ELR (cell line): ENCODE measurements around the gene IRX5.

Experiments
- DNase-seq: peaks from one replicate; pipeline ENCODE4 v3.0.0-alpha.2; 2015; ENCODE audit warnings: low read depth

Gene IRX5

GRCh38 chr16:54952195-54952594, 21.5 kb downstream of the IRX5 start:
- DNase-seq: no peak

DNA sequence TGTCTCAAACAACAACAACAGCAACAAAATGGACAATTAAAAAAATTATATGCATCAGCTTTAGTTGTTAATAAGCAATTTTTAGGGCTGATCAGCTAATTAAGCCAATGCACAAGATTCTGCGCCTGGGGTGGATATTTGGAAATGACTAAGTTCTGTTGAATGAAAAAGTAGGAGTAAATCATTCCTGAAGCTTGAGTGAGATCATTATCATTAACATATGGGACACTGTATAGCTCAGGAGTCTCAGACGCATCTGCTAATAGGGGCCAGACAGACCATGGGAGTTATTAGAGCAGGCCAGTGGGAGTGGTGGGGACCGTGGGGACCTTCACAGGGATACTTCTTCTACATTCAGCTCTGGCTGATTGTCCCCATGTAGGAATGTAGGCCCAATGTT, 22.8 kb downstream of the IRX5 start:
- DNase-seq: no peak

DNA sequence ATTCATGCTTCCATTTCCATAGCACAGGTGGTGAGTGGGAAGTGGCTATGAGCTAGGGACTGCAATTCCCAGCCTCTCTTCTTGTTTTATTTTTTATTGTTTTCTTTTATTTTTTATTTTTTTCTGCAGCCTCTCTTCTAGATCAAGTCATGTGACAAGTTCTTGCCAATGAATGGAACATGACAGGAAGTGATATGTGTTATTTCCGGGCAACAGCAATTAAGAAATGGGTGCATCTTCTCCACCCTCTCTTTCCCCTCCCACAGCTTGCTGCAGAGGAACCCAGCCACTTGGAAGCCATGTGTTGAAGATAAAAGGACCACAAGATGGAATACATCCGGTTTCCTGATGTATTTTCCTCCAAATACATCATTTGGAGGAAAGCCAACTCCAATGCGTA, 23.6 kb downstream of the IRX5 start:
- DNase-seq: no peak

- DNase-seq: no peak
These were observed 25.1 kb downstream of the IRX5 start for GRCh38 chr16:54955757-54956156.

GRCh38 chr16:54957403-54958166, 26.9 kb downstream of the IRX5 start:
- DNase-seq: peak; percentile 31

DNA sequence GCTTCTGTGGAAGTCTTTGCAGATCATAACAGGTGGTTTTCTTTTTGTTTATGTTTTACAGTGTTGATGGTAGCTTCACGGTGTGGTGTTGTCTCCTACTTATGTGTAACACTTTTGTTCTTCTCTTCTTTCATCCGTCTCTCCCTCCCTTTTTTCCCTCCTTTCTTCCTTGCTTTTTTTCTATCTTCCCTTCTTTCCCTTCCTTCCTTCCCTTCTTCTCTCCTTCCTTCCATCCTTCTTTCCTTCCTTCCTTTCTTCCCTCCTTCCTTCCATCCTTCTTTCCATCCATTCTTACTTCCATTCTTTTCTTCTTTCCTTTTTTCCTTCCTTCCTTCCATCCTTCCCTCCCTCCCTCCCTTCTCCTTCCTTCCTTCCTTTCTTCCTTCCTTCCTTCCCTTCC, 31.4 kb downstream of the IRX5 start:
- no peak for DNase-seq

DNA sequence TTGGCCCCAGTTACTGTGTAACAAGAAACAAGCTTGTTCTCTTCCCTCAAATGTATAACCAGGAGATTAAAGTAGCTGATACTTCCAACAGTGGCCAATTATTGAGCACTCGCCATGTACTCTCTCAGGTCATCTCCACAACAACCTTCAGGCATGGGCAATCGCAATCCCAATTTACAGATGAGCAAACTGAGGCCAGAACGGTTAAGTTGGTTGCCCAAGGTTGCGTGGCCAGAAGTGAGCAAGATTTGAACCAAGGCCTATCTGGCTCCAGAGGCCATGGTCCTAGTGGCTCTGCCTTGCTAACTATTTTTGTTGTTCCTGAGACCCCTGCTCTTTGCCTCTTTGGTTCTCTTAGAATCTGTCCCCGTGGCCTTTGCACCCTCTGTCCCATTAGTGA, 33.6 kb downstream of the IRX5 start:
- no peak for DNase-seq

GRCh38 chr16:54965464-54965863, 34.8 kb downstream of the IRX5 start:
- DNase-seq: no peak

DNA sequence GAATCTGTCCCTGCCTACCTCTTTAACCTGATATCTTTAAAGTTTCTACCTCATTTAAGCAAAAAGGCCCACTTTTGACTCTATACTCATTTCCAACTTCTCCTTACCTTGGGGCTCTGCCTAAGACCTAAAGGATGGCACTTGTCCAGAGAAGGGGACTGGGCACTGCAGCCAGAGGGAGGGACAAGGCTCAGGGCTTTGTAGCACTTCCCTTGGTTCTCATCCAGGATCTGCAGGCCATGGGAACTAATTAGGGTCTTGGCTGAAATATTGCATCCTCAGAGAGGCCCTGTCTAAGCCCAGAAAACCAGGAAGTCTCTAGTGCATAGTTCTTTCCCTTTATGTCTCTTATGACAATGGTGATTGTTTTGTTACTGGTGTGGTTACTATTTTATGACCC, 37.3 kb downstream of the IRX5 start:
- DNase-seq: no peak

GRCh38 chr16:54968784-54969183, 38.1 kb downstream of the IRX5 start:
- DNase-seq: no peak

DNA sequence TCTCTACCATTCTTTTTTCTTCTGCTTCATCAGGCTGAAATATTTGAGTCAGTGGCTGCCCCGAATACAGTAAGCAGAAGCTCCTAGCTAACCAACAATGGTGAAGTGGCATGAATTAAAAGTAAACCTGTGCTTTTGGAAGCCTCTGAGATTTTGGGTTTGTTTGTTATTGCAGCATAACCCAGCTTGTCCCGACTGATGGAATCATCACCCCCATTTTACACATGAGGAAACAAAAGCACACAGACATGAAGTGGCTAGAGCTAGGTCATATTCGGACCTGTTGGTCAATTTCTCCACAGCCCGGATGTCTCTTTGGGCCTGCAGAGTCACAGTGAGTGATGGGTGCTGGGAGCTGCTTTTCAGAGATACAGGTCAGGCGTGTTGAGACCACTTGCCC, 39.4 kb downstream of the IRX5 start:
- DNase-seq: no peak

DNA sequence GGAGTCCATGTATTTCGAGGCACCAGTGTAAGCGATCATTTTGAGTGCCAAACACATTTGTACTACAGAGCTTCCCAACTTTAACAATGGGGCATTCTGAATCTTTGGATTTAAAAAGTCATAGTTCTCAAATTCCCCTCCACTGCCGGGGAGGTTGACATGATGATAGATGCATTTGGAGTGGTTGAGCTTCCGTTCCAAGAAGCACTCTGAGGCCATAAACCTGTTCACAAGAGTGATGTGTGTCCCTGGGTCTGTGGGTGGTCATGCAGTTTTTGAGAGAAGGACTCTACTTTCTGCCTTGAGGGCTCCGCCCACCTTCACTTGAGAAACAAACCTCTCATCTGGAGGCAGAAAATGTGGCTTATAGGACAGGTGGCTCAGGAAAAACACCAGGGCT, 43.7 kb downstream of the IRX5 start:
- DNase-seq: no peak

DNA sequence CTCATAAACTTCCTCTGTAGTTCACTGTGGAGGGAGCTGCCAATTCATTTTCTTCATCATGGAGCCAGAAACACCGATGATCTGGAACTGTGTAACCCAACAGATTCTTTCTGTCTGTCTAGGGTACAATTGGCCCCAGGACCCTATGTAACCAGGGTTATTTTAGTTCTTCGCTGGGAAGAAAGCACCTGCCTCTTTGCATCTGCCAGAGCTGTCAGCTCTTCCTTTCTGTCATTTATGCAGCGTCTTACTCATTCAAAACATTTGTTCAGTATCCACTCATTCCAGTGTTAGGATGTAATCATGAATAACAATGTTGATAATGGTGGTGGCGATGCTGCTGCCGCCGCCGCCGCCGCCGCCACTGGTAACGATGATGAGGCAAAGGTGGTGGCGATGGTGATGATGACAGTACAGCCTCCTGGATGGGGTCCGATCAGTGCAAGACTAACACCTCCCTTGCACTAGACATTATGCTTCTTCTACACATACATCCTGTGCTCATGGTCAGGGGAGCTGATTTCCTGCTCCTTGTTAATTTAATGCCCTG, 46.1 kb downstream of the IRX5 start:
- no peak for DNase-seq

- no peak for DNase-seq
These were observed 46.5 kb downstream of the IRX5 start for GRCh38 chr16:54977211-54977610.

- DNase-seq: no peak
These were observed 50.2 kb downstream of the IRX5 start for GRCh38 chr16:54980821-54981220.
